Activated naive CD8-positive, alpha-beta T cell treated with anti-CD3 and anti-CD28 coated beads, Interleukin-2, amount 50 U/mL, for 24 hours (primary cell): ENCODE results near the gene PACSIN2.

Source experiments
- ATAC-seq: fragments of 150-1000 bp; cut with Tn5 transposase; one replicate; pipeline ENCODE4 v1.10.0; 2021
- DNase-seq: peaks from one replicate; pipeline ENCODE4 v3.0.0; 2021
- H3K27ac Mint-ChIP-seq: one replicate; pipeline ENCODE4 v1.8.0; 2021; ENCODE audit warnings: mild to moderate bottlenecking, mixed read lengths
- H3K27me3 Mint-ChIP-seq: one replicate; pipeline ENCODE4 v1.8.0; 2021; ENCODE audit warnings: mixed read lengths
- H3K36me3 Mint-ChIP-seq: one replicate; pipeline ENCODE4 v1.8.0; 2021; ENCODE audit warnings: low read depth, mixed read lengths
- H3K4me1 Mint-ChIP-seq: one replicate; pipeline ENCODE4 v1.8.0; 2021; ENCODE audit warnings: mixed read lengths
- H3K4me3 Mint-ChIP-seq: one replicate; pipeline ENCODE4 v1.8.0; 2021; ENCODE audit warnings: mild to moderate bottlenecking, moderate library complexity, mixed read lengths
- H3K9me3 Mint-ChIP-seq: one replicate; pipeline ENCODE4 v1.8.0; 2021; ENCODE audit warnings: mixed read lengths

The PACSIN2 gene

GRCh38 chr22:42883121-42883520, 131.8 kb downstream of the PACSIN2 start:
- no peaks in the 10 kb centered on the region for H3K36me3 Mint-ChIP-seq
- H3K27ac Mint-ChIP-seq: no peak overlapping the region
- H3K4me3 Mint-ChIP-seq: no peak overlapping the region
- no peaks in the 10 kb centered on the region for H3K27me3 Mint-ChIP-seq
- DNase-seq: no peak
- ATAC-seq: no peak
- no peaks in the 10 kb centered on the region for H3K9me3 Mint-ChIP-seq
- no peaks in the 10 kb centered on the region for H3K4me1 Mint-ChIP-seq

GRCh38 chr22:42881982-42882656, 132.8 kb downstream of the PACSIN2 start:
- H3K4me3 Mint-ChIP-seq: no peak overlapping the region
- no peaks in the 10 kb centered on the region for H3K9me3 Mint-ChIP-seq
- H3K27ac Mint-ChIP-seq: no peak overlapping the region
- ATAC-seq (no peak), DNase-seq (no peak)
- no peaks in the 10 kb centered on the region for H3K36me3 Mint-ChIP-seq
- H3K27me3 Mint-ChIP-seq: no peaks in the 10 kb centered on the region
- no peaks in the 10 kb centered on the region for H3K4me1 Mint-ChIP-seq

GRCh38 chr22:42881298-42881697, 133.7 kb downstream of the PACSIN2 start:
- Mint-ChIP-seq H3K27me3 (no peaks in the 10 kb centered on the region), H3K4me1 (no peaks in the 10 kb centered on the region), H3K4me3 (no peak overlapping the region), H3K27ac (no peak overlapping the region), H3K36me3 (peaks cover 4% of the 10 kb centered on the region), H3K9me3 (no peaks in the 10 kb centered on the region)
- no peak for DNase-seq
- no peak for ATAC-seq

GRCh38 chr22:42880815-42881214, 134.1 kb downstream of the PACSIN2 start:
- Mint-ChIP-seq H3K36me3 (peaks cover 4% of the 10 kb centered on the region), H3K9me3 (no peaks in the 10 kb centered on the region), H3K4me3 (no peak overlapping the region), H3K4me1 (no peaks in the 10 kb centered on the region), H3K27ac (no peak overlapping the region), H3K27me3 (no peaks in the 10 kb centered on the region)
- ATAC-seq (no peak), DNase-seq (no peak)

- Mint-ChIP-seq H3K4me3 (no peak overlapping the region), H3K9me3 (no peaks in the 10 kb centered on the region), H3K4me1 (no peaks in the 10 kb centered on the region), H3K27me3 (no peaks in the 10 kb centered on the region), H3K36me3 (peaks cover 7% of the 10 kb centered on the region), H3K27ac (no peak overlapping the region)
- ATAC-seq (no peak), DNase-seq (no peak)
Observed at GRCh38 chr22:42879371-42880021, 135.5 kb downstream of the PACSIN2 start.

- Mint-ChIP-seq H3K27ac (no peak overlapping the region), H3K4me1 (no peaks in the 10 kb centered on the region), H3K9me3 (no peaks in the 10 kb centered on the region), H3K4me3 (no peak overlapping the region), H3K27me3 (no peaks in the 10 kb centered on the region), H3K36me3 (peaks cover 7% of the 10 kb centered on the region)
- DNase-seq (no peak), ATAC-seq (no peak)
Observed at GRCh38 chr22:42878561-42879305, 136.2 kb downstream of the PACSIN2 start.

- Mint-ChIP-seq H3K4me3 (no peak overlapping the region), H3K9me3 (no peaks in the 10 kb centered on the region), H3K36me3 (peaks cover 7% of the 10 kb centered on the region), H3K4me1 (no peaks in the 10 kb centered on the region), H3K27me3 (no peaks in the 10 kb centered on the region), H3K27ac (no peak overlapping the region)
- no peak for DNase-seq
- no peak for ATAC-seq
Observed at GRCh38 chr22:42877597-42878340, 137.2 kb downstream of the PACSIN2 start.

- no peaks in the 10 kb centered on the region for H3K27me3 Mint-ChIP-seq
- H3K36me3 Mint-ChIP-seq: peaks cover 7% of the 10 kb centered on the region
- no peak overlapping the region for H3K4me3 Mint-ChIP-seq
- no peaks in the 10 kb centered on the region for H3K9me3 Mint-ChIP-seq
- no peak overlapping the region for H3K27ac Mint-ChIP-seq
- H3K4me1 Mint-ChIP-seq: no peaks in the 10 kb centered on the region
- no peak for DNase-seq
- no peak for ATAC-seq
Observed at GRCh38 chr22:42877158-42877557, 137.8 kb downstream of the PACSIN2 start.

GRCh38 chr22:42876041-42876440, 138.9 kb downstream of the PACSIN2 start:
- ATAC-seq (no peak), DNase-seq (no peak)
- no peak overlapping the region for H3K27ac Mint-ChIP-seq
- no peaks in the 10 kb centered on the region for H3K9me3 Mint-ChIP-seq
- no peaks in the 10 kb centered on the region for H3K27me3 Mint-ChIP-seq
- no peak overlapping the region for H3K4me3 Mint-ChIP-seq
- H3K4me1 Mint-ChIP-seq: no peaks in the 10 kb centered on the region
- H3K36me3 Mint-ChIP-seq: peaks cover 7% of the 10 kb centered on the region

- Mint-ChIP-seq H3K4me1 (no peaks in the 10 kb centered on the region), H3K27ac (no peak overlapping the region)
- no peak for ATAC-seq
Observed at GRCh38 chr22:42874010-42874409, 140.9 kb downstream of the PACSIN2 start.

GRCh38 chr22:42873356-42873755, 141.6 kb downstream of the PACSIN2 start:
- no peak for ATAC-seq
- no peaks in the 10 kb centered on the region for H3K27me3 Mint-ChIP-seq
- DNase-seq: no peak
- peaks cover 9% of the 10 kb centered on the region for H3K36me3 Mint-ChIP-seq
- no peaks in the 10 kb centered on the region for H3K9me3 Mint-ChIP-seq
- no peaks in the 10 kb centered on the region for H3K4me1 Mint-ChIP-seq
- H3K4me3 Mint-ChIP-seq: no peak overlapping the region
- H3K27ac Mint-ChIP-seq: no peak overlapping the region

More at GRCh38 chr22:42874010-42874409, 140.9 kb downstream of the PACSIN2 start:
- H3K4me3 Mint-ChIP-seq: no peak overlapping the region
- peaks cover 9% of the 10 kb centered on the region for H3K36me3 Mint-ChIP-seq
- DNase-seq: no peak
- H3K9me3 Mint-ChIP-seq: no peaks in the 10 kb centered on the region
- no peaks in the 10 kb centered on the region for H3K27me3 Mint-ChIP-seq

- peaks cover 9% of the 10 kb centered on the region for H3K36me3 Mint-ChIP-seq
- no peak overlapping the region for H3K27ac Mint-ChIP-seq
Observed at GRCh38 chr22:42872821-42873220, 142.1 kb downstream of the PACSIN2 start.

GRCh38 chr22:42871146-42872050, 143.6 kb downstream of the PACSIN2 start:
- DNase-seq (no peak), ATAC-seq (no peak)
- no peaks in the 10 kb centered on the region for H3K27me3 Mint-ChIP-seq
- H3K36me3 Mint-ChIP-seq: peaks cover 5% of the 10 kb centered on the region
- H3K4me3 Mint-ChIP-seq: no peak overlapping the region
- H3K27ac Mint-ChIP-seq: no peak overlapping the region
- peaks cover 5% of the 10 kb centered on the region for H3K4me1 Mint-ChIP-seq
- H3K9me3 Mint-ChIP-seq: no peaks in the 10 kb centered on the region

More at GRCh38 chr22:42872821-42873220, 142.1 kb downstream of the PACSIN2 start:
- Mint-ChIP-seq H3K4me3 (no peak overlapping the region), H3K9me3 (no peaks in the 10 kb centered on the region), H3K27me3 (no peaks in the 10 kb centered on the region), H3K4me1 (no peaks in the 10 kb centered on the region)
- ATAC-seq (no peak), DNase-seq (no peak)
